Thyroid gland (tissue), 4 donors: ENCODE results near the gene SEM1.

Experiments
- CTCF ChIP-seq, 6 experiments: fragments of 200-600 bp in 3 of 6; fragments of 450-650 bp in 3 of 6; sonication (generic) in 3 of 6; IDR thresholded peaks; one replicate each; pipeline ENCODE4 v1.5.1; 2016 to 2019; ENCODE audit warnings: antibody characterized with exemption in 6 of 6, mild to moderate bottlenecking in 2 of 6, inconsistent platforms in 1 of 6, moderate library complexity in 1 of 6
- POLR2A ChIP-seq, 2 donors: fragments of 450-650 bp; IDR thresholded peaks; one replicate each; pipeline ENCODE4 v1.6.1; 2017; ENCODE audit warnings: antibody characterized with exemption in 2 of 2, mild to moderate bottlenecking in 2 of 2, moderate library complexity in 1 of 2

DNA sequence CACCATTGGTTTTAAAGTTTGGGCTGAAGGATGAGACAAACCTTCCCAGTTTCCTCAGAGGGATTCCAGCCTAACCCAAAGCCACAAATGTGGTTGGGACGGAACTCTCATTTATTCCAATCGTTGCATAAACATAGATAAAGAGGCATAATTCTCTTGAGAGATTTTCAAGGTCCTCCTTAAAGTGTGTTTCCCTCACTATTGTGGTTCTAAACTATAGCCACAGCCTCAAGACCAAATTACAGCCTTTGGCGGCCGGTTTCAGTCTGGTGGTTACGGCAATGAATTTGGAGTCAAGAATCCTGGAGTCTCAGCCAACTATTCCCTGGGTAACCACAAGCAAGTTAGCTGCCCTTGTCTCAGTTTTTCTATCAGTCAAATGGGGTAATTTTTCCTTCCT lies 42.6 kb downstream of the SEM1 start:
- TF ChIP-seq CTCF (IDR thresholded peaks at IDR 0.05) (no peak), POLR2A (IDR thresholded peaks at IDR 0.05) (no peak)
